Gastrocnemius medialis (tissue), 4 donors: Measurements from ENCODE around the gene ADH4.

Experiments used
- CTCF ChIP-seq, 5 experiments: fragments of 450-650 bp in 3 of 5; fragments of 200-600 bp in 2 of 5; sonication (generic) in 2 of 5; IDR thresholded peaks in 4 of 5; conservative IDR thresholded peaks in 1 of 5; 1 replicate in 4 of 5; 2 replicates in 1 of 5; pipeline ENCODE4 v1.5.1; 2016 to 2019; ENCODE audit warnings: antibody characterized with exemption in 5 of 5, mild to moderate bottlenecking in 3 of 5, moderate library complexity in 3 of 5
- POLR2A ChIP-seq, 2 donors: fragments of 450-650 bp; IDR thresholded peaks; one replicate each; pipeline ENCODE4 v1.6.1; 2017; ENCODE audit warnings: antibody characterized with exemption in 2 of 2, mild to moderate bottlenecking in 2 of 2, moderate library complexity in 2 of 2

DNA sequence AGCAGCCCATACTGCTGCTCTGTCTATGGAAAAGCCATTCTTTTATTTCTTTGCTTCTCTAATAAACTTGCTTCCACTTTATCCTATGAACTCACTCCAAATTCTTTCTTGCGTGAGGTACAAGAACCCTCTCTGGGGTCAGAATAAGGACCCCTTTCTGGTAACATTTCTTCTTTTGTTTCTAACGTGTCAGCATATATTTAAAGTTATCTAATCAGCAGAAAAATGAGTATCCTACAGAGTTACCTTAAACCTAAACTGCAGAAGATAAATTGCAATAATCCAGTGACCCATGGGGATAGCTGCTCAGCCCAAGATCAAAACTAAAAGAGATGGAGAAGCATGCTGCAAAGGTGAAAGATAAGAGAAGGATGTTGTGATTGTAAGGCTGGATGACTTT is 59.5 kb downstream of the ADH4 start:
- TF ChIP-seq CTCF (IDR thresholded peaks at IDR 0.05 in 4 of 5, conservative IDR thresholded peaks at IDR 0.05 in 1 of 5) (no peak), POLR2A (IDR thresholded peaks at IDR 0.05) (no peak)
